Measurements from ENCODE around the gene FAR1.
"Not testable (repeated sequence)": the region's sequence is repeated elsewhere in the genome, so short reads cannot be mapped to it uniquely, and the experiment has no call there.

The FAR1 gene

DNA sequence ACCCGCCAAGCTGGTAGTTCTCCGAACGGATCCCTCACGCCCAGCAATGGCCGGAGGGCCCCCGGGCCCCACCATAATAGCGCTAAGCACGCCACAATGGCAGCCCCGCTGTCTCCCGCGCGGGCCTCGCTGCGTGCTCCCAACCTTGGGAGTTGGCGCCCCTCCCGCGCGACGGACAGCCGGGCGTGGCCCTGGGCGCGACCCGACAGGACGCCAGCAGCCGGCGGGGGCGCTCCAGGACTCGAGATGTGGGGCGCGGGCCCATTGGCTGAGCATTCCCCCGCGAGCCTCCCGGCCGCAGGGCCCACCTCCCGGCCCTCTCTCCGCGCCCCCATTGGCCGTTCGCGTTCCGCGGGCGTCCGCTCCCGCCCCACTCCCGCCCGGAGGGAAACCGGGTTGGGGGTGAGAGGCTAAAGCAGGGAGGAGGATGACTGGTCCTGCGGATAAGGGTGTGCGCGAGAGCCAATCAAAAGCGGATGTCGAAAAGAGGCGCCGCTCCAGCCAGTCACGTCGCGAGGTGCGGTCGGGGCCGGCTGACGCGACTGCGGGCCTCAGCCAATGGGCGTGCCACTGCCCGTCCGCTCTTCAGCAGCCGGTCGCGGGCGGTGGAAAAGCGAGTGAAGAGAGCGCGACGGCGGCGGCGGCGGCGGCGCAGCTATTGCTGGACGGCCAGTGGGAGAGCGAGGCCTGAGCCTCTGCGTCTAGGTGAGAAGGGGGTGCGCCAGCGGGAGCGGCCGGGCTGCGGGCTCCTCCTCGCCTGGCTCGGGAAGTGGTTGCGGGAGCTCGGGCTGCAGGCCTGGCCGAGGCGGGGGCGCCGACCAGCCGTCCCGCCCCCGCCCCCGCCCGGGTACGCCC lies at the start of gene FAR1:
TSS of gene FAR1 (plus strand) at position 567 of the 855 bp plus-strand sequence. CDS start 26,098 bp downstream, outside the sequence.
- peak; percentile 94 for DNase-seq

DNA sequence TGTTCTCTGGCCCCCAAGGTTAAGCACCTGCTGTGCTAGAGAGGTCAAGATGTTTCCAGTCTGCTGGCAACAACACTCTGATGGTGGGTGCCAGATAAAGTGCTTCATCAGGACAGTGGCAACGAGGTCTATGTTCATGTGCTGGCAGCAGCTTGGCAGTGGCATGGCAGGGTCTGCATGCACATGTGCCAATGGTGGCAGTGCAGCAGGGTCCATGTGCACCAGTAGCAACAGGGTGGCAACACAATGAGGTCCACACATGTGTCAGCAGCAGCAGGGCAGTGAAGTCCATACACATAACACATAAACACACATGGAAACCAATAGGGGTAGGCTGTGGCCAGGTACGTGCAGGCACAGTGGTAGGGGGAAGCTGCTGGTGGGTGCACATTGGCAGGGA lies 48.4 kb upstream of the FAR1 start:
- DNase-seq: no peak

DNA sequence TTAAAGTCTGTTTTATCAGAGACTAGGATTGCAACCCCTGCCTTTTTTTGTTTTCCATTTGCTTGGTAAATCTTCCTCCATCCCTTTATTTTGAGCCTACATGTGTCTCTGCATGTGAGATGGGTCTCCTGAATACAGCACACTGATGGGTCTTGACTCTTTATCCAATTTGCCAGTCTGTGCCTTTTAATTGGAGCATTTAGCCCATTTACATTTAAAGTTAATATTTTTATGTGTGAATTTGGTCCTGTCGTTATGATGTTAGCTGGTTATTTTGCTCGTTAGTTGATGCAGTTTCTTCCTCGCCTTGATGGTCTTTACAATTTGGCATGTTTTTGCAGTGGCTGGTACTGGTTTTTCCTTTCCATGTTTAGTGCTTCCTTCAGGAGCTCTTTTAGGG lies 41.6 kb upstream of the FAR1 start:
- not testable (repeated sequence) for DNase-seq

- not testable (repeated sequence) for DNase-seq
These were observed 39.8 kb upstream of the FAR1 start for GRCh38 chr11:13628634-13629033.

DNA sequence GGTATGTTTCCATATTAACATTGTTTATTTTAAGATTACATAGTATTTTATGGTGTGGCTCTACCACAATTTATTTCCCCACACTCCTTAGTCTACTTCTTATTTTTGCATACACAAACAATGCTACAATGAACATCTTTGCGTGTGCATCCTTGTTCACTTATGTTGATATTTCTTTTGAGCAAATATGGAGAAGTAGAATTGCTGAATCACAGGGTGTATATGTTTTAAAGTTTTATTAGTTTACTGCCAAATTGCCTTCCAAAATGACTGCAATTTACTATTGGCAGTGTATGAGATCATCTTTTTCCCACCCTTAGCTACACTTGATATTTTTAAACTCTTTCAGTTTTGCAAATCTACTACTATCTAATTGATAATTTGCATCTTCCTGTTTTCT lies 38.7 kb upstream of the FAR1 start:
- DNase-seq: no peak

GRCh38 chr11:13635290-13635689 lies 33.2 kb upstream of the FAR1 start:
- no peak for DNase-seq

GRCh38 chr11:13635804-13636203 lies 32.7 kb upstream of the FAR1 start:
- DNase-seq: no peak

DNA sequence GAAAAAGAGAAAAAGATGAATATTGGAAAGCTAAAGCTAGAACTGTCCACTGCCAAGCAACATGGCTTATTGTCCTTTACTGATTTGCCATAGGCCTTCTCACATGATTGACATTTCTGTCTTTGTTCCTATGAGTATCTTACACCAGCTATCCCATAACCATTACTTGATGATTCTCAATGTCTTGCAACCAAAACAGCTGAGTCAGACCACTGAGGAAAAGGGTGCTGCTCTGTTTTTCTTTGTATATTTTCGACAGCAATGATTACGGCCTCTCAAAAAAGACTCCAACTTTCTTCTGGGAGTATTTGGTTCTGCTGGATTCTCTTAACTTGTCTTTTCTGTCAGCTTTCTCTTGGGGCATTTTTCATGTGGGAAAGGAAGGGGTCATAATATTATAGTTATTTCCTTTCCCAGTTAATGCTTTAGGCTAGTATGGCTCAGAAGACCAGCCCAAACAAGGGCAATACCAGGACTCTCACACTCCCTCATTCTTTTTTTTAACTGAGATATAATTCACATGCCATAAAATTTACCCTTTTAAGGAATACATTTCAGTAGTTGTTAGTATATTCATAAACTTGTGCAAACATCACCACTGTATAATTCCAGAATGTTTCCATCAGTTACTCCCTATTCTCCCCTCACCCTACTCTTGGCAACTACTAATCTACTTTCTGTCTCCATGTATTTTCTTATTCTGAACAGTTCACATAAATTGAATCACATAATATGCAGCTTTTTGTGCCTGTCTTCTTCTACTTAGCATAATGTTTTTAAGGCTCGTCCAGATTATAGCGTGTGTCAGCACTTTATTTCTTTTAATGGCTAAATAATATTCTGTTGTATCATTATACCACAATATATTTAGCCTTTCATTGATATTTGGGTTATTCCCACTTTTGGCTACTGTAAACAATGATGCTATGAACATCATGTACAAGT lies 31.1 kb upstream of the FAR1 start:
- no peak for DNase-seq

GRCh38 chr11:13638422-13638821 lies 30.0 kb upstream of the FAR1 start:
- DNase-seq: no peak

- no peak for DNase-seq
These were observed 23.3 kb upstream of the FAR1 start for GRCh38 chr11:13644997-13645687.

GRCh38 chr11:13647391-13647790 lies 21.1 kb upstream of the FAR1 start:
- no peak for DNase-seq

- no peak for DNase-seq
These were observed 18.8 kb upstream of the FAR1 start for GRCh38 chr11:13649619-13650018.

DNA sequence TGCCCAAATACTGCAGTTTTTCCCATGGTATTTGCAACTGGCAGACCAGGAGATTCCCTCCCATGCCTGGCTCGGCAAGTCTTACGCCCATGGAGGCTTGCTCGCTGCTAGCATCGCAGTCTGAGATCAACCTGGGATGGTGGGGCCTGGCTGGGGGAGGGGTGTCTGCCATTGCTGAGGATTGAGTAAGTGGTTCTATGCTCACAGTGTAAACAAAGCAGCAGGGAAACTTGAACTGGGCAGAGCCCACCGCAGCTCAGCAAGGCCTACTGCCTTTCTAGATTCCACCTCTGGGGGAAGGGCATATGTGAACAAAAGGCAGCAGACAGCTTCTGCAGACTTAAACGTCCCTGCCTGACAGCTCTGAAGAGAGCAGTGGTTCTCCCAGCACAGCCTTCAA lies 17.0 kb upstream of the FAR1 start:
- DNase-seq: not testable (repeated sequence)

GRCh38 chr11:13661074-13661623 lies 7.3 kb upstream of the FAR1 start:
- no peak for DNase-seq

GRCh38 chr11:13663631-13664071 lies 4.8 kb upstream of the FAR1 start:
- no peak for DNase-seq

GRCh38 chr11:13664351-13664750 lies 4.1 kb upstream of the FAR1 start:
- DNase-seq: no peak

GRCh38 chr11:13666708-13667107 lies 1.8 kb upstream of the FAR1 start:
- DNase-seq: no peak

DNA sequence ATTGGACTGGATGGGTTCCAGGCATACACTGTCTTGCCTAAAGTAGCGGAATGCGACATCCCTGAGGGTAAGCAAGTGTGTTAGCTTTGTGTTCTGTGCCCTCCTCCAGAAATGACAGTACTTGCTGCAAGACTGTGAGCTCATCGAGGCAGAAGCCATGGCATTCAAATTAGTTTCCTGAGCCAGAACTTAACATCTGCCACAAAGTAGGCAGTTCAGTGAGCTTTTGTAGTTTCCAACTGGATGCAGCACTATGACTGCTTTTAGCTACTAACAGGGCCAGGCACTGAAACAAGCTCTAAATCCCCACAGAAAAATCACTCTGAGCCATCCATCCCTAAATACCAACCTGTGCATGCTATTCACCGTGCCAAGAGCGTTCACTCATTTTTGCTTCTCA lies 1.2 kb upstream of the FAR1 start:
- no peak for DNase-seq

- DNase-seq: no peak
These were observed 720 bp upstream of the FAR1 start for GRCh38 chr11:13667795-13668101.

- DNase-seq: peak; percentile 51
These were observed 571 bp downstream of the FAR1 start for GRCh38 chr11:13668957-13669521.

DNA sequence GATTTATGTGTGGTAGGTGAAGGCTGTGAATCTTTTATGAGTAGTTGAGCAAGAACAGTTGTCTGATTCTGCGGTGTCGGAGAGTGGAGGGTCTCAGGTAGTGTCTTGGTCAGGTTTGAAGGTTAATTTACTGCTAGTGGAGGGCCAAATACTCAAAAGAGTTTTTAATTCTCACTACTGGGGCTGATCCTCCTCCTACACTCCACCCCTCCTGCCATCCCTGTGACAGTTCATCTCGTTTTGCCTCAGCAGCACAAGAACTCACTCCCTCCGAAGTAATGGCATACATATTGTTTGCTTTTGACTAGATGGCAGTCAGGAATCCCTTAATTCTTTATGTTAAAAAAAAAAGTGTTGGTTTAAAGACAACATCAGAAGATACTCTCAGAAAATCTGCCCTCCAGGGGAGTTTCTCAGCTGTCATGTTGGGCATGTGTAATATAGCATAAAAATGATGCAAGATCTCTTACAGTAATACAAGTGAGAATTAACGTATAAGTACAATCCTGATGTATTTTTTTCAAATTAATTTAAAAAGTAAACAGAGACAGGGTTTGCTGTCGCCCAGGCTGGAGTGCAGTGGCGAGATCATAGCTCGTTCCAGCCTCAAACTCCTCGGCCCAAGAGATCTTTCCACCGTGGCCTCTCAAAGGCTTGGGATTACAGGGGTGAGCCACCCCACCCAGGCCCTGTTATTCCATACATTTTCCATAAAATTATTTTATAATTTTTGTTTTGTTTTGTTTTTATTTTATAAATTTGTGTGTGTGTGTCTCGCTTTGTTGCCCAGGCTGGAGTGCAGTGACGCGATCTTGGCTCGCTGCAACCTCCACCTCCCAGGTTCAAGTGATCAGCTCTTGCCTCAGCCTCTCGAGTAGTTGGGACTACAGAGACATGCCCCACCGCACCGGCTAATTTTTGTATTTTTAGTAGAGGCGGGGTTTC lies 1.3 kb downstream of the FAR1 start:
- no peak for DNase-seq
